ENCODE data around the gene UFSP1. TPM values are rescaled to one million over a fixed set of nuclear protein-coding genes. Genes with fewer than 3 reads are reported as not detected.

The UFSP1 gene
- polyA plus RNA-seq, 1 donor from 2014 or later: 2.4 TPM

- peak overlapping the region; percentile 72 for H3K4me3 ChIP-seq (ENCODE audit: low read length)
Measured at GRCh38 chr7:100893910-100894721, 4.6 kb upstream of the UFSP1 start.

More at GRCh38 chr7:100893910-100894721, 4.6 kb upstream of the UFSP1 start:
- Histone ChIP-seq H3K9ac (ENCODE audit: low read length) (peak overlapping the region; percentile 61), H3K9me3 (ENCODE audit: low read length) (no peaks in the 10 kb centered on the region), H3K36me3 (ENCODE audit: insufficient read depth, low read length) (peaks cover under 1% of the 10 kb centered on the region), H2AFZ (ENCODE audit: low read depth, low read length) (no peak overlapping the region), H3K9me2 (ENCODE audit: insufficient read depth, low read length) (no peaks in the 10 kb centered on the region), H3K27me3 (ENCODE audit: insufficient read depth, low read depth, low read length) (peaks cover 32% of the 10 kb centered on the region), H3K27ac (ENCODE audit: low read length) (no peak overlapping the region), H3F3A (ENCODE audit: insufficient read depth, low read length, poor library complexity, severe bottlenecking) (no peaks in the 10 kb centered on the region), H4K20me1 (ENCODE audit: insufficient read depth) (no peaks in the 10 kb centered on the region), H3K79me2 (replicated peaks; ENCODE audit: insufficient read depth, low read length) (no peaks in the 10 kb centered on the region), H3K4me2 (ENCODE audit: low read length) (no peak overlapping the region)
- TF ChIP-seq CTCF (IDR thresholded peaks at IDR 0.05; ENCODE audit: poor library complexity, severe bottlenecking): no peak
- TF ChIP-seq EP300 (conservative IDR thresholded peaks at IDR 0.05; ENCODE audit: poor library complexity, severe bottlenecking): no peak
- no peak for TF ChIP-seq TAF1 (IDR thresholded peaks at IDR 0.05; ENCODE audit: low read depth)
- TF ChIP-seq REST (IDR thresholded peaks at IDR 0.05; ENCODE audit: borderline replicate concordance): no peak
- TF ChIP-seq RAD21 (conservative IDR thresholded peaks at IDR 0.05): no peak
- TF ChIP-seq EZH2 (IDR thresholded peaks at IDR 0.05; ENCODE audit: borderline replicate concordance, insufficient read depth, low read length, poor library complexity, severe bottlenecking): no peak
- no peak for TF ChIP-seq SMC3 (conservative IDR thresholded peaks at IDR 0.05; ENCODE audit: poor library complexity)
- no peak for TF ChIP-seq MXI1 (conservative IDR thresholded peaks at IDR 0.05; ENCODE audit: poor library complexity, severe bottlenecking)
- no peak for TF ChIP-seq POLR2AphosphoS5 (IDR thresholded peaks at IDR 0.05)
